OCI-LY1 (cell line): ENCODE results near the gene ERRFI1.
A peak's percentile ranks its signal among the peaks of the same experiment; 100 is the strongest.

Experiments
- H2AFZ ChIP-seq: fragments of 200-600 bp; sonication (generic), shearing (Covaris generic); 2 replicates; pipeline ENCODE4 v1.6.0; 2014; ENCODE audit warnings: antibody characterized with exemption, mild to moderate bottlenecking, low read length
- H3F3A ChIP-seq: fragments of 200-600 bp; sonication (generic), shearing (Covaris generic); 2 replicates; pipeline ENCODE4 v1.6.0; 2014; ENCODE audit warnings: mild to moderate bottlenecking, antibody characterized with exemption, low read length, moderate library complexity; ENCODE audit not compliant: insufficient read depth
- H3K27ac ChIP-seq: fragments of 200-600 bp; sonication (generic); 2 replicates; pipeline ENCODE4 v1.5.1; 2014; ENCODE audit warnings: low read length, mixed run types, mild to moderate bottlenecking, low read depth; ENCODE audit not compliant: poor library complexity, severe bottlenecking
- H3K27me3 ChIP-seq: fragments of 200-600 bp; sonication (generic); 2 replicates; pipeline ENCODE4 v1.6.0; 2014; ENCODE audit warnings: antibody characterized with exemption, mild to moderate bottlenecking, low read length, moderate library complexity; ENCODE audit not compliant: insufficient read depth
- H3K36me3 ChIP-seq: fragments of 200-600 bp; sonication (generic); 2 replicates; pipeline ENCODE4 v1.6.1; 2014; ENCODE audit warnings: mild to moderate bottlenecking, antibody characterized with exemption, low read length, moderate library complexity, mixed read lengths; ENCODE audit not compliant: insufficient read depth
- H3K4me1 ChIP-seq: fragments of 200-600 bp; sonication (generic); 2 replicates; pipeline ENCODE4 v1.5.1; 2014; ENCODE audit warnings: mild to moderate bottlenecking, low read length, moderate library complexity; ENCODE audit not compliant: insufficient read depth, severe bottlenecking
- H3K4me2 ChIP-seq: fragments of 200-600 bp; sonication (generic), shearing (Covaris generic); 2 replicates; pipeline ENCODE4 v1.6.1; 2014; ENCODE audit warnings: low read length
- H3K4me3 ChIP-seq: fragments of 200-600 bp; sonication (generic); 2 replicates; pipeline ENCODE4 v1.5.1; 2014; ENCODE audit warnings: low read length, low read depth, mild to moderate bottlenecking, mixed read lengths; ENCODE audit not compliant: poor library complexity, severe bottlenecking
- H3K79me2 ChIP-seq: fragments of 200-600 bp; shearing (Covaris generic); 2 replicates; pipeline ENCODE4 v1.6.1; 2016; ENCODE audit warnings: mixed run types, low read length, mixed read lengths; ENCODE audit not compliant: insufficient read depth
- H3K9ac ChIP-seq: fragments of 200-600 bp; sonication (generic), shearing (Covaris generic); 2 replicates; pipeline ENCODE4 v1.6.1; 2014; ENCODE audit warnings: mild to moderate bottlenecking, low read length, mixed read lengths
- H3K9me2 ChIP-seq: fragments of 200-600 bp; sonication (generic), shearing (Covaris generic); 2 replicates; pipeline ENCODE4 v1.6.1; 2014; ENCODE audit warnings: low read depth, mild to moderate bottlenecking, low read length, mixed read lengths
- H3K9me3 ChIP-seq: fragments of 200-600 bp; shearing (Covaris generic); 2 replicates; pipeline ENCODE4 v1.6.1; 2014; ENCODE audit warnings: low read length, mixed read lengths
- H4K20me1 ChIP-seq: fragments of 200-600 bp; sonication (generic), shearing (Covaris generic); 2 replicates; pipeline ENCODE4 v1.6.0; 2016; ENCODE audit warnings: mild to moderate bottlenecking, low read length; ENCODE audit not compliant: insufficient read depth
- EZH2 ChIP-seq: fragments of 200-600 bp; sonication (generic), shearing (Covaris generic); IDR thresholded peaks from 2 replicates; pipeline ENCODE4 v1.8.0; 2017; ENCODE audit warnings: borderline replicate concordance, mixed run types, mild to moderate bottlenecking, antibody characterized with exemption, low read length, moderate library complexity, mixed read lengths
- TF ChIP-seq, protein P1 (sequence below): fragments of 200-600 bp; sonication (generic), shearing (Covaris generic); IDR thresholded peaks from 2 replicates; pipeline ENCODE4 v1.5.1; 2017; ENCODE audit warnings: mild to moderate bottlenecking, antibody characterized with exemption, low read length, moderate library complexity, mixed read lengths

Gene ERRFI1

DNA sequence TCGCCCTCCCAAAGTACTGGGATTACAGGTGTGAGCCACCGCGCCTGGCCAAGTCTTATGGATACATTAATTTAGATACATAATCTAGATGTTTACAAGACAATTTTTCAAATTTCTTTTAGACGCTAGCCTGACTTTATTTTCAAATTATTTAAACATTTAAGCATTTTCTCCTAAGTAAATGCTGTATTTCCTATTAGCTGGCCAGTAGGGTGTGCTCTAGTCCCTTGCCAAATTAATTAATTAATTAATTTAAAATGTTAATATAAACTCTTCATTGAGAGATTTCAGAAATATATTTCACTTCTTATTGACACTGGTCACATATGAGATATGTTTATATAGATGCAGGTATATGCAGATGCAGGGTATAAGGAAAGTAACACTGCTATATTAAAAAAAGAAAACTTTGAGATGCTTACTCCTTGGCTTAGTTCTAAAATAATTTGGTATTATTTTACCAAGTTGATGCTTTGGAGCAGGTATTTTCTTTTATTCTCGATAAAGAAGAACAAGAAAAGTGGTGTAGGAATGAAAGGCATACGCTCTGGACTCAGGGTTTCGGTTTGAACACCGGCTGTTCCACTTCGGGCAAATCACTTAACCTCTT lies 5.2 kb upstream of the ERRFI1 start:
- H3K9me3 ChIP-seq = no peaks in the 10 kb centered on the region
- H3K79me2 ChIP-seq = no peaks in the 10 kb centered on the region
- H3K4me1 ChIP-seq = no peaks in the 10 kb centered on the region
- no peak overlapping the region for H2AFZ ChIP-seq
- TF ChIP-seq, protein P1, sequence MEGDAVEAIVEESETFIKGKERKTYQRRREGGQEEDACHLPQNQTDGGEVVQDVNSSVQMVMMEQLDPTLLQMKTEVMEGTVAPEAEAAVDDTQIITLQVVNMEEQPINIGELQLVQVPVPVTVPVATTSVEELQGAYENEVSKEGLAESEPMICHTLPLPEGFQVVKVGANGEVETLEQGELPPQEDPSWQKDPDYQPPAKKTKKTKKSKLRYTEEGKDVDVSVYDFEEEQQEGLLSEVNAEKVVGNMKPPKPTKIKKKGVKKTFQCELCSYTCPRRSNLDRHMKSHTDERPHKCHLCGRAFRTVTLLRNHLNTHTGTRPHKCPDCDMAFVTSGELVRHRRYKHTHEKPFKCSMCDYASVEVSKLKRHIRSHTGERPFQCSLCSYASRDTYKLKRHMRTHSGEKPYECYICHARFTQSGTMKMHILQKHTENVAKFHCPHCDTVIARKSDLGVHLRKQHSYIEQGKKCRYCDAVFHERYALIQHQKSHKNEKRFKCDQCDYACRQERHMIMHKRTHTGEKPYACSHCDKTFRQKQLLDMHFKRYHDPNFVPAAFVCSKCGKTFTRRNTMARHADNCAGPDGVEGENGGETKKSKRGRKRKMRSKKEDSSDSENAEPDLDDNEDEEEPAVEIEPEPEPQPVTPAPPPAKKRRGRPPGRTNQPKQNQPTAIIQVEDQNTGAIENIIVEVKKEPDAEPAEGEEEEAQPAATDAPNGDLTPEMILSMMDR = peak; percentile 52
- no peak for TF ChIP-seq EZH2
- H3K4me3 ChIP-seq = no peak overlapping the region
- H3K9me2 ChIP-seq = no peaks in the 10 kb centered on the region
- H4K20me1 ChIP-seq = no peaks in the 10 kb centered on the region
- H3F3A ChIP-seq = no peaks in the 10 kb centered on the region
- no peak overlapping the region for H3K27ac ChIP-seq
- H3K27me3 ChIP-seq = no peaks in the 10 kb centered on the region
- no peak overlapping the region for H3K4me2 ChIP-seq
- no peaks in the 10 kb centered on the region for H3K36me3 ChIP-seq
- H3K9ac ChIP-seq = no peak overlapping the region

DNA sequence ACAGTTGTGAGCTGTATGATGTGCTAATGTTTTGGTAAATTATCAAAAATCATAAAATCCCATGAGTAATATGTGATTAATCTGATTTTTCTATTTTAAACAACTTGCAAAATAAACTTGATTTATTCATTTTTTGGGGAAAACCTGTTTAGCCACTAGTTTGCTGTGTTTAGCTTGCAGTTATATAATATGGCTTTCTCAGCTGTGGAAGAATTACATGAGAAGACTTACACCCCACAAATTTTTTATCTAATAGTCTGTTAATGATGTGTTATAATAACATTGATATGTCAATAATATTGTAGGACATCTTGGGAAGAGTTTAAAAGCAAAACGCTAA lies 2.4 kb upstream of the ERRFI1 start:
- TF ChIP-seq, protein P1 = no peak
- no peak for TF ChIP-seq EZH2
- H4K20me1 ChIP-seq = no peaks in the 10 kb centered on the region
- H2AFZ ChIP-seq = no peak overlapping the region
- H3K9me2 ChIP-seq = no peaks in the 10 kb centered on the region
- H3K9me3 ChIP-seq = no peaks in the 10 kb centered on the region
- no peak overlapping the region for H3K27ac ChIP-seq
- H3K4me1 ChIP-seq = no peaks in the 10 kb centered on the region
- H3K4me3 ChIP-seq = no peak overlapping the region
- H3K9ac ChIP-seq = no peak overlapping the region
- H3K27me3 ChIP-seq = no peaks in the 10 kb centered on the region
- H3K4me2 ChIP-seq = no peak overlapping the region
- no peaks in the 10 kb centered on the region for H3K79me2 ChIP-seq
- H3F3A ChIP-seq = no peaks in the 10 kb centered on the region
- H3K36me3 ChIP-seq = no peaks in the 10 kb centered on the region

DNA sequence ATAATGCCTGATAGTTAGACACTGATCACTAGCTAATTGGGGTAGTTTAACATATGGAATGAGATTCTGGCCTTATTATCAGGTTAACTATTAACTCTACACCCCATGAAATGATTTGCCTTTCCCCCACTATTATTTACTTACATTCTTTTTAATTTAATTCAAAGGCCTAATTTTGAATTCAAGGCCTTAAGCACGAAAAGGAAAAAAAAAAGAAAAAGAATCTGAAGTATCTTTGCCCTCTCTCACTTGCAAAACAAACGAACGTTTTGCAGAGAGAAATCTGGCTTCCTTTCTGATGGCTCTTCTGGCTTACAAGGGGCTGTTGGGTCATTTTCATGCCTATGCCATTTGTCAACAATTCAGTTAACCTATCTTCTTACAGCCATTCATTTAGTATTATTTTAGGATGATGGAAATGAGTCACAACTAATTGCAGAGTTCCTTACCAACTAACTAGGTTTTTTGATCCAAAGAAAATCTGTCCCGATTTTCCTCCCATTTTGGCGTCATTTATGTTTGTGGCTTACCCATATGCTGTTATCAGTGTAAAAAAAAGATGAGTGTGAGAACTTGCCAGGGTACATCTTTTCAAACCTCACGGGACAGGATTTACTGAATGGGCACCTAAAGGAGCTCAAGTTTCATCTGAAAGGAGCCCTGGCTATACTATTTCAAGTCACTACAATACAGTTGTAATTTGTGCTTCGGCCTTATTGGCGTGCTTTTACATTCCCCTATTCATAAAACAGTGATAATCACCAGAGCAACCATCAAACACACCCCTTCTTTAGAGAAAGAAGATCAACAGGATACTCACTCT lies 1.9 kb upstream of the ERRFI1 start:
- no peak overlapping the region for H3K4me2 ChIP-seq
- no peaks in the 10 kb centered on the region for H3F3A ChIP-seq
- no peaks in the 10 kb centered on the region for H3K79me2 ChIP-seq
- H3K4me3 ChIP-seq = no peak overlapping the region
- no peaks in the 10 kb centered on the region for H3K36me3 ChIP-seq
- no peaks in the 10 kb centered on the region for H4K20me1 ChIP-seq
- no peak overlapping the region for H3K9ac ChIP-seq
- no peaks in the 10 kb centered on the region for H3K9me2 ChIP-seq
- no peaks in the 10 kb centered on the region for H3K9me3 ChIP-seq
- no peaks in the 10 kb centered on the region for H3K4me1 ChIP-seq
- no peak overlapping the region for H2AFZ ChIP-seq
- H3K27me3 ChIP-seq = no peaks in the 10 kb centered on the region
- no peak overlapping the region for H3K27ac ChIP-seq
- TF ChIP-seq, protein P1 = no peak
- TF ChIP-seq EZH2 = no peak
